T-helper 17 cell (primary cell): ENCODE data around the gene GALNT12. TPM values are rescaled to one million over a fixed set of nuclear protein-coding genes. Genes with fewer than 3 reads are reported as not detected.

Experiments used
- ATAC-seq: fragments of 150-1000 bp; cut with Tn5 transposase; 2 replicates; pipeline ENCODE4 v1.10.0; 2021; ENCODE audit warnings: mild to moderate bottlenecking, moderate library complexity
- DNase-seq, 3 donors: peaks; one replicate each; pipeline versions ENCODE4 v3.0.0 to v3.0.0-alpha.2; 2020 to 2021
- H3K9me3 ChIP-seq: one replicate; pipeline ENCODE4 v1.7.0; 2013; ENCODE audit warnings: low read length, mild to moderate bottlenecking; ENCODE audit not compliant: control insufficient read depth, poor library complexity, severe bottlenecking
- H3K27ac Mint-ChIP-seq: one replicate; pipeline ENCODE4 v1.8.0; 2022; ENCODE audit warnings: mild to moderate bottlenecking, moderate library complexity, mixed read lengths
- H3K27me3 Mint-ChIP-seq: one replicate; pipeline ENCODE4 v1.8.0; 2022; ENCODE audit warnings: mixed read lengths
- H3K36me3 Mint-ChIP-seq: one replicate; pipeline ENCODE4 v1.8.0; 2022; ENCODE audit warnings: low read depth, mixed read lengths
- H3K4me1 Mint-ChIP-seq: one replicate; pipeline ENCODE4 v1.8.0; 2022; ENCODE audit warnings: mild to moderate bottlenecking, mixed read lengths
- H3K4me3 Mint-ChIP-seq: one replicate; pipeline ENCODE4 v1.8.0; 2022; ENCODE audit warnings: mild to moderate bottlenecking, moderate library complexity, mixed read lengths
- total RNA-seq, 4 donors: library from RNA in 2 of 4; stranded (reverse) in 2 of 4; gene quantifications; one replicate each; pipeline ENCODE4 v1.2.3 and lab custom pipeline; 2022 to 2026

Gene GALNT12
- total RNA-seq, 2 donors from 2014 or later: 10.2 to 11.3 TPM

- no peak for DNase-seq
- Mint-ChIP-seq H3K36me3 (peaks cover 2% of the 10 kb centered on the region), H3K27ac (no peak overlapping the region), H3K4me1 (no peaks in the 10 kb centered on the region), H3K4me3 (no peak overlapping the region), H3K27me3 (peaks cover 55% of the 10 kb centered on the region)
- ATAC-seq: no peak
- no peaks in the 10 kb centered on the region for H3K9me3 ChIP-seq
Observed at GRCh38 chr9:98894761-98895160, 87.3 kb downstream of the GALNT12 start.

- Mint-ChIP-seq H3K27ac (no peak overlapping the region), H3K36me3 (peaks cover 2% of the 10 kb centered on the region)
Observed at GRCh38 chr9:98896632-98897031, 89.2 kb downstream of the GALNT12 start.

GRCh38 chr9:98897745-98898144 lies 90.3 kb downstream of the GALNT12 start:
- Mint-ChIP-seq H3K27me3 (peaks cover 58% of the 10 kb centered on the region), H3K4me1 (no peaks in the 10 kb centered on the region), H3K36me3 (peaks cover 2% of the 10 kb centered on the region), H3K27ac (no peak overlapping the region), H3K4me3 (no peak overlapping the region)
- H3K9me3 ChIP-seq: no peaks in the 10 kb centered on the region
- DNase-seq (no peak), ATAC-seq (no peak)

More at GRCh38 chr9:98896632-98897031, 89.2 kb downstream of the GALNT12 start:
- DNase-seq: no peak
- no peak for ATAC-seq
- no peaks in the 10 kb centered on the region for H3K4me1 Mint-ChIP-seq
- H3K27me3 Mint-ChIP-seq: peaks cover 56% of the 10 kb centered on the region
- no peak overlapping the region for H3K4me3 Mint-ChIP-seq
- no peaks in the 10 kb centered on the region for H3K9me3 ChIP-seq

- Mint-ChIP-seq H3K36me3 (no peaks in the 10 kb centered on the region), H3K4me3 (no peak overlapping the region), H3K27ac (no peak overlapping the region), H3K4me1 (no peaks in the 10 kb centered on the region), H3K27me3 (peaks cover 56% of the 10 kb centered on the region)
- ATAC-seq (no peak), DNase-seq (no peak)
- H3K9me3 ChIP-seq: no peaks in the 10 kb centered on the region
Observed at GRCh38 chr9:98899408-98900056, 92.1 kb downstream of the GALNT12 start.

Other genes with a start within 250 kb of the GALNT12 start
- gene GABBR2, start 98.7 kb upstream of the GALNT12 start, total RNA-seq: not detected
- 10 to 100 TPM in 1 of 2 donors, 1 to 10 TPM in 1; 9.6 to 10.0 TPM for gene ANKS6, start 11.1 kb upstream of the GALNT12 start, total RNA-seq
- not detected for gene COL15A1, start 136.2 kb downstream of the GALNT12 start, total RNA-seq